Activated CD8-positive, alpha-beta memory T cell treated with anti-CD3 and anti-CD28 coated beads, Interleukin-2, amount 50 U/mL, for 1 hour (primary cell): ENCODE results near the gene NUDT4B.
"Not testable (repeated sequence)": the region's sequence is repeated elsewhere in the genome, so short reads cannot be mapped to it uniquely, and the experiment has no call there.

Experiments
- DNase-seq: peaks from one replicate; pipeline ENCODE4 v3.0.0-alpha.2; 2020; ENCODE audit errors: extremely low read depth

The NUDT4B gene

GRCh38 chr1:148738667-148739066 is 9.9 kb upstream of the NUDT4B start:
- DNase-seq: not testable (repeated sequence)

- not testable (repeated sequence) for DNase-seq
These were observed 5.4 kb upstream of the NUDT4B start for GRCh38 chr1:148743200-148743599.

GRCh38 chr1:148743726-148744720 is 4.6 kb upstream of the NUDT4B start:
- not testable (repeated sequence) for DNase-seq

- DNase-seq: not testable (repeated sequence)
These were observed 734 bp downstream of the NUDT4B start for GRCh38 chr1:148749335-148749681.

GRCh38 chr1:148756231-148756630 is 7.7 kb downstream of the NUDT4B start:
- not testable (repeated sequence) for DNase-seq

- DNase-seq: not testable (repeated sequence)
These were observed 8.9 kb downstream of the NUDT4B start for GRCh38 chr1:148757446-148757845.

- DNase-seq: not testable (repeated sequence)
These were observed 9.8 kb downstream of the NUDT4B start for GRCh38 chr1:148758412-148758811.

- DNase-seq: not testable (repeated sequence)
These were observed 10.4 kb downstream of the NUDT4B start for GRCh38 chr1:148758925-148759324.

- DNase-seq: not testable (repeated sequence)
These were observed 11.2 kb downstream of the NUDT4B start for GRCh38 chr1:148759749-148760148.

GRCh38 chr1:148760206-148760605 is 11.6 kb downstream of the NUDT4B start:
- not testable (repeated sequence) for DNase-seq

GRCh38 chr1:148761360-148761759 is 12.8 kb downstream of the NUDT4B start:
- not testable (repeated sequence) for DNase-seq

- not testable (repeated sequence) for DNase-seq
These were observed 16.9 kb downstream of the NUDT4B start for GRCh38 chr1:148765238-148766019.

GRCh38 chr1:148768541-148768940 is 20.0 kb downstream of the NUDT4B start:
- not testable (repeated sequence) for DNase-seq

- DNase-seq: not testable (repeated sequence)
These were observed 20.9 kb downstream of the NUDT4B start for GRCh38 chr1:148769495-148769894.

- DNase-seq: not testable (repeated sequence)
These were observed 25.1 kb downstream of the NUDT4B start for GRCh38 chr1:148773690-148774089.

- not testable (repeated sequence) for DNase-seq
These were observed 25.5 kb downstream of the NUDT4B start for GRCh38 chr1:148774102-148774501.

GRCh38 chr1:148775263-148775662 is 26.7 kb downstream of the NUDT4B start:
- DNase-seq: not testable (repeated sequence)

- not testable (repeated sequence) for DNase-seq
These were observed 29.1 kb downstream of the NUDT4B start for GRCh38 chr1:148777649-148778048.

GRCh38 chr1:148780404-148780803 is 31.8 kb downstream of the NUDT4B start:
- DNase-seq: not testable (repeated sequence)

- not testable (repeated sequence) for DNase-seq
These were observed 43.0 kb downstream of the NUDT4B start for GRCh38 chr1:148791543-148792099.

- not testable (repeated sequence) for DNase-seq
These were observed 45.3 kb downstream of the NUDT4B start for GRCh38 chr1:148793762-148794332.
